ENCODE results near the gene TSHZ2. TPM values are rescaled to one million over a fixed set of nuclear protein-coding genes. Genes with fewer than 3 reads are reported as not detected.

Gene TSHZ2
- total RNA-seq, 3 donors from 2014 or later (not counting 1 experiment from before 2014, with no cell fraction given), result 1.8 to 1.9 TPM; not detected in 1

- Mint-ChIP-seq H3K4me1 (no peaks in the 10 kb centered on the region), H3K36me3 (no peaks in the 10 kb centered on the region), H3K9me3 (no peaks in the 10 kb centered on the region), H3K4me3 (no peak overlapping the region), H3K27ac (no peak overlapping the region), H3K27me3 (ENCODE audit: low read depth in 2 of 2) (peaks cover 0 to 2% of the 10 kb centered on the region in 2 donors)
- Histone ChIP-seq H3K27me3 (ENCODE audit: control insufficient read depth, insufficient read depth, low read length) (no peaks in the 10 kb centered on the region), H3K4me3 (ENCODE audit: low read length) (no peak overlapping the region), H3K4me1 (ENCODE audit: control insufficient read depth, insufficient read depth, low read length) (no peaks in the 10 kb centered on the region), H3K9me3 (ENCODE audit: control insufficient read depth, insufficient read depth, low read length) (no peaks in the 10 kb centered on the region), H3K27ac (ENCODE audit: low read length) (no peak overlapping the region), H3K36me3 (ENCODE audit: control insufficient read depth, insufficient read depth, low read length) (no peaks in the 10 kb centered on the region)
- 57% methylated on average over 7 of the region's 7 CpGs for WGBS (ENCODE audit: insufficient coverage)
- DNase-seq (no peak), ATAC-seq (no peak)
- intact Hi-C loops (cut with micrococcal nuclease), result no loop called here
- TF ChIP-seq CTCF (IDR thresholded peaks at IDR 0.05), result no peak
These were observed 73.8 kb downstream of the TSHZ2 start for GRCh38 chr20:53045941-53046340.

- no peak for TF ChIP-seq CTCF (IDR thresholded peaks at IDR 0.05)
- Mint-ChIP-seq H3K4me1 (no peaks in the 10 kb centered on the region), H3K9me3 (no peaks in the 10 kb centered on the region), H3K27me3 (ENCODE audit: low read depth in 2 of 2) (peaks cover 0 to 2% of the 10 kb centered on the region in 2 donors), H3K4me3 (no peak overlapping the region), H3K36me3 (no peaks in the 10 kb centered on the region), H3K27ac (no peak overlapping the region)
- no peak for ATAC-seq
- no peak overlapping the region for H3K27ac ChIP-seq (ENCODE audit: low read length)
- intact Hi-C loops (cut with micrococcal nuclease), result no loop called here
- H3K27me3 ChIP-seq (ENCODE audit: control insufficient read depth, insufficient read depth, low read length), result no peaks in the 10 kb centered on the region
- no peaks in the 10 kb centered on the region for H3K9me3 ChIP-seq (ENCODE audit: control insufficient read depth, insufficient read depth, low read length)
- WGBS (ENCODE audit: insufficient coverage), result 97% methylated on average over 2 of the region's 2 CpGs
- no peak for DNase-seq
- H3K4me1 ChIP-seq (ENCODE audit: control insufficient read depth, insufficient read depth, low read length), result no peaks in the 10 kb centered on the region
- H3K36me3 ChIP-seq (ENCODE audit: control insufficient read depth, insufficient read depth, low read length), result no peaks in the 10 kb centered on the region
- no peak overlapping the region for H3K4me3 ChIP-seq (ENCODE audit: low read length)
These were observed 75.0 kb downstream of the TSHZ2 start for GRCh38 chr20:53047203-53047602.

- H3K27ac Mint-ChIP-seq, result no peak overlapping the region
- intact Hi-C loops (cut with micrococcal nuclease), result no loop called here
- TF ChIP-seq CTCF (IDR thresholded peaks at IDR 0.05), result no peak
- no peaks in the 10 kb centered on the region for H3K4me1 ChIP-seq (ENCODE audit: control insufficient read depth, insufficient read depth, low read length)
- ATAC-seq, result no peak
- H3K4me3 ChIP-seq (ENCODE audit: low read length), result no peak overlapping the region
- 69% methylated on average over 7 of the region's 7 CpGs for WGBS (ENCODE audit: insufficient coverage)
- H3K4me1 Mint-ChIP-seq, result no peaks in the 10 kb centered on the region
- no peaks in the 10 kb centered on the region for H3K27me3 ChIP-seq (ENCODE audit: control insufficient read depth, insufficient read depth, low read length)
- no peaks in the 10 kb centered on the region for H3K36me3 ChIP-seq (ENCODE audit: control insufficient read depth, insufficient read depth, low read length)
- H3K27ac ChIP-seq (ENCODE audit: low read length), result no peak overlapping the region
- H3K9me3 ChIP-seq (ENCODE audit: control insufficient read depth, insufficient read depth, low read length), result no peaks in the 10 kb centered on the region
- DNase-seq, result no peak
- H3K27me3 Mint-ChIP-seq (ENCODE audit: low read depth in 2 of 2), result peaks cover 0 to 2% of the 10 kb centered on the region in 2 donors
- no peaks in the 10 kb centered on the region for H3K9me3 Mint-ChIP-seq
- H3K4me3 Mint-ChIP-seq, result no peak overlapping the region
- no peaks in the 10 kb centered on the region for H3K36me3 Mint-ChIP-seq
These were observed 76.2 kb downstream of the TSHZ2 start for GRCh38 chr20:53048387-53048786.

- no peaks in the 10 kb centered on the region for H3K4me1 ChIP-seq (ENCODE audit: control insufficient read depth, insufficient read depth, low read length)
- ATAC-seq (no peak), DNase-seq (no peak)
- no peaks in the 10 kb centered on the region for H3K27me3 ChIP-seq (ENCODE audit: control insufficient read depth, insufficient read depth, low read length)
- H3K27me3 Mint-ChIP-seq (ENCODE audit: low read depth in 2 of 2), result peaks cover 2 to 9% of the 10 kb centered on the region in 2 donors
- intact Hi-C loops (cut with micrococcal nuclease), result loop anchor here (10.0 kb wide), 1 partner anchor 146 kb away; no protein-coding TSS in a partner anchor
- no peaks in the 10 kb centered on the region for H3K36me3 ChIP-seq (ENCODE audit: control insufficient read depth, insufficient read depth, low read length)
- no peak overlapping the region for H3K4me3 Mint-ChIP-seq
- 76% methylated on average over 6 of the region's 6 CpGs for WGBS (ENCODE audit: insufficient coverage)
- H3K4me3 ChIP-seq (ENCODE audit: low read length), result no peak overlapping the region
- no peaks in the 10 kb centered on the region for H3K36me3 Mint-ChIP-seq
- TF ChIP-seq CTCF (IDR thresholded peaks at IDR 0.05), result no peak
- H3K9me3 Mint-ChIP-seq, result no peaks in the 10 kb centered on the region
- H3K9me3 ChIP-seq (ENCODE audit: control insufficient read depth, insufficient read depth, low read length), result no peaks in the 10 kb centered on the region
- no peaks in the 10 kb centered on the region for H3K4me1 Mint-ChIP-seq
- no peak overlapping the region for H3K27ac ChIP-seq (ENCODE audit: low read length)
- no peak overlapping the region for H3K27ac Mint-ChIP-seq
These were observed 78.2 kb downstream of the TSHZ2 start for GRCh38 chr20:53050338-53050737.
